HL-60 (cell line): Measurements from ENCODE around the gene RERE.

Experiments used
- DNase-seq, 2 experiments: peaks; one replicate each; pipeline ENCODE4 v3.0.0-alpha.2; 2010 to 2020; ENCODE audit warnings: low read depth in 1 of 2, low spot score in 1 of 2
- H3K27ac ChIP-seq: fragments of 250-450 bp; sonication (Bioruptor Pico); replicated peaks from 2 replicates; pipeline ENCODE4 v1.5.1; 2020; ENCODE audit warnings: mild to moderate bottlenecking, moderate library complexity
- H3K27me3 ChIP-seq: fragments of 250-450 bp; sonication (Bioruptor Pico); 2 replicates; pipeline ENCODE4 v1.5.1; 2021; ENCODE audit warnings: mild to moderate bottlenecking, moderate library complexity; ENCODE audit not compliant: insufficient read depth, poor library complexity, severe bottlenecking
- H3K4me3 ChIP-seq: replicated peaks from 2 replicates; pipeline ENCODE4 v1.5.1; 2011; ENCODE audit warnings: mild to moderate bottlenecking, control low read depth, low read length; ENCODE audit not compliant: insufficient read depth
- CTCF ChIP-seq: IDR thresholded peaks from one replicate; pipeline ENCODE4 v1.5.1; 2011; ENCODE audit warnings: low read length, control low read depth, inconsistent platforms; ENCODE audit not compliant: insufficient read depth
- GABPA ChIP-seq: IDR thresholded peaks from 2 replicates; pipeline ENCODE4 v1.6.1; 2012; ENCODE audit warnings: low read depth
- POLR2AphosphoS5 ChIP-seq: IDR thresholded peaks from 2 replicates; pipeline ENCODE4 v1.6.1; 2012; ENCODE audit warnings: low read depth
- REST ChIP-seq: IDR thresholded peaks from 2 replicates; pipeline ENCODE4 v1.6.1; 2012; ENCODE audit warnings: low read depth; ENCODE audit not compliant: insufficient replicate concordance
- SPI1 ChIP-seq: IDR thresholded peaks from 2 replicates; pipeline ENCODE4 v1.6.1; 2012; ENCODE audit warnings: low read depth, mild to moderate bottlenecking, borderline replicate concordance

RERE gene

GRCh38 chr1:8313231-8313630 lies 504.2 kb downstream of the RERE start:
- Histone ChIP-seq H3K27me3 (peaks cover 18% of the 10 kb centered on the region), H3K27ac (no peak overlapping the region), H3K4me3 (no peak overlapping the region)
- no peak for TF ChIP-seq GABPA
- no peak for TF ChIP-seq CTCF
- DNase-seq: no peak

GRCh38 chr1:8312235-8313218 lies 504.9 kb downstream of the RERE start:
- H3K27me3 ChIP-seq: peaks cover 13% of the 10 kb centered on the region
- H3K27ac ChIP-seq: no peak overlapping the region
- H3K4me3 ChIP-seq: no peak overlapping the region
- TF ChIP-seq CTCF (no peak), GABPA (no peak), SPI1 (no peak), POLR2AphosphoS5 (no peak), REST (no peak)
- no peak for DNase-seq

- TF ChIP-seq SPI1: no peak
- TF ChIP-seq CTCF: no peak
- no peak for TF ChIP-seq GABPA
- TF ChIP-seq POLR2AphosphoS5: no peak
- TF ChIP-seq REST: no peak
- Histone ChIP-seq H3K27ac (no peak overlapping the region), H3K4me3 (no peak overlapping the region), H3K27me3 (peaks cover 5% of the 10 kb centered on the region)
- DNase-seq: no peak
These were observed 506.2 kb downstream of the RERE start for GRCh38 chr1:8311068-8311718.
